OCI-LY1 (cell line): Measurements from ENCODE around the gene ANKMY1.

ENCODE experiments used
- H2AFZ ChIP-seq: fragments of 200-600 bp; sonication (generic), shearing (Covaris generic); 2 replicates; pipeline ENCODE4 v1.6.0; 2014; ENCODE audit warnings: antibody characterized with exemption, mild to moderate bottlenecking, low read length
- H3F3A ChIP-seq: fragments of 200-600 bp; sonication (generic), shearing (Covaris generic); 2 replicates; pipeline ENCODE4 v1.6.0; 2014; ENCODE audit warnings: mild to moderate bottlenecking, antibody characterized with exemption, low read length, moderate library complexity; ENCODE audit not compliant: insufficient read depth
- H3K27ac ChIP-seq: fragments of 200-600 bp; sonication (generic); 2 replicates; pipeline ENCODE4 v1.5.1; 2014; ENCODE audit warnings: low read length, mixed run types, mild to moderate bottlenecking, low read depth; ENCODE audit not compliant: poor library complexity, severe bottlenecking
- H3K27me3 ChIP-seq: fragments of 200-600 bp; sonication (generic); 2 replicates; pipeline ENCODE4 v1.6.0; 2014; ENCODE audit warnings: antibody characterized with exemption, mild to moderate bottlenecking, low read length, moderate library complexity; ENCODE audit not compliant: insufficient read depth
- H3K36me3 ChIP-seq: fragments of 200-600 bp; sonication (generic); 2 replicates; pipeline ENCODE4 v1.6.1; 2014; ENCODE audit warnings: mild to moderate bottlenecking, antibody characterized with exemption, low read length, moderate library complexity, mixed read lengths; ENCODE audit not compliant: insufficient read depth
- H3K4me1 ChIP-seq: fragments of 200-600 bp; sonication (generic); 2 replicates; pipeline ENCODE4 v1.5.1; 2014; ENCODE audit warnings: mild to moderate bottlenecking, low read length, moderate library complexity; ENCODE audit not compliant: insufficient read depth, severe bottlenecking
- H3K4me2 ChIP-seq: fragments of 200-600 bp; sonication (generic), shearing (Covaris generic); 2 replicates; pipeline ENCODE4 v1.6.1; 2014; ENCODE audit warnings: low read length
- H3K4me3 ChIP-seq: fragments of 200-600 bp; sonication (generic); 2 replicates; pipeline ENCODE4 v1.5.1; 2014; ENCODE audit warnings: low read length, low read depth, mild to moderate bottlenecking, mixed read lengths; ENCODE audit not compliant: poor library complexity, severe bottlenecking
- H3K79me2 ChIP-seq: fragments of 200-600 bp; shearing (Covaris generic); 2 replicates; pipeline ENCODE4 v1.6.1; 2016; ENCODE audit warnings: mixed run types, low read length, mixed read lengths; ENCODE audit not compliant: insufficient read depth
- H3K9ac ChIP-seq: fragments of 200-600 bp; sonication (generic), shearing (Covaris generic); 2 replicates; pipeline ENCODE4 v1.6.1; 2014; ENCODE audit warnings: mild to moderate bottlenecking, low read length, mixed read lengths
- H3K9me2 ChIP-seq: fragments of 200-600 bp; sonication (generic), shearing (Covaris generic); 2 replicates; pipeline ENCODE4 v1.6.1; 2014; ENCODE audit warnings: low read depth, mild to moderate bottlenecking, low read length, mixed read lengths
- H3K9me3 ChIP-seq: fragments of 200-600 bp; shearing (Covaris generic); 2 replicates; pipeline ENCODE4 v1.6.1; 2014; ENCODE audit warnings: low read length, mixed read lengths
- H4K20me1 ChIP-seq: fragments of 200-600 bp; sonication (generic), shearing (Covaris generic); 2 replicates; pipeline ENCODE4 v1.6.0; 2016; ENCODE audit warnings: mild to moderate bottlenecking, low read length; ENCODE audit not compliant: insufficient read depth
- CTCF ChIP-seq: fragments of 200-600 bp; sonication (generic), shearing (Covaris generic); IDR thresholded peaks from 2 replicates; pipeline ENCODE4 v1.5.1; 2017; ENCODE audit warnings: mild to moderate bottlenecking, antibody characterized with exemption, low read length, moderate library complexity, mixed read lengths
- EZH2 ChIP-seq: fragments of 200-600 bp; sonication (generic), shearing (Covaris generic); IDR thresholded peaks from 2 replicates; pipeline ENCODE4 v1.8.0; 2017; ENCODE audit warnings: borderline replicate concordance, mixed run types, mild to moderate bottlenecking, antibody characterized with exemption, low read length, moderate library complexity, mixed read lengths

ANKMY1 gene

GRCh38 chr2:240458900-240459391 lies 98.8 kb downstream of the ANKMY1 start:
- Histone ChIP-seq H3K4me1 (no peaks in the 10 kb centered on the region), H4K20me1 (no peaks in the 10 kb centered on the region), H3K36me3 (no peaks in the 10 kb centered on the region), H3K9me3 (no peaks in the 10 kb centered on the region), H3K79me2 (no peaks in the 10 kb centered on the region), H2AFZ (no peak overlapping the region), H3K9me2 (no peaks in the 10 kb centered on the region), H3K9ac (no peak overlapping the region), H3K4me2 (no peak overlapping the region), H3F3A (no peaks in the 10 kb centered on the region), H3K27me3 (no peaks in the 10 kb centered on the region), H3K27ac (no peak overlapping the region), H3K4me3 (no peak overlapping the region)
- no peak for TF ChIP-seq CTCF
- no peak for TF ChIP-seq EZH2

GRCh38 chr2:240458044-240458899 lies 99.5 kb downstream of the ANKMY1 start:
- H3K27me3 ChIP-seq = no peaks in the 10 kb centered on the region
- no peaks in the 10 kb centered on the region for H3K9me2 ChIP-seq
- no peak overlapping the region for H2AFZ ChIP-seq
- no peaks in the 10 kb centered on the region for H3K4me1 ChIP-seq
- H3K4me3 ChIP-seq = no peak overlapping the region
- no peaks in the 10 kb centered on the region for H3K9me3 ChIP-seq
- H3K9ac ChIP-seq = no peak overlapping the region
- no peaks in the 10 kb centered on the region for H4K20me1 ChIP-seq
- no peak overlapping the region for H3K4me2 ChIP-seq
- H3K36me3 ChIP-seq = no peaks in the 10 kb centered on the region
- no peak overlapping the region for H3K27ac ChIP-seq
- no peaks in the 10 kb centered on the region for H3K79me2 ChIP-seq
- H3F3A ChIP-seq = no peaks in the 10 kb centered on the region
- no peak for TF ChIP-seq CTCF
- no peak for TF ChIP-seq EZH2

- Histone ChIP-seq H3K4me3 (no peak overlapping the region), H3K27me3 (no peaks in the 10 kb centered on the region), H4K20me1 (no peaks in the 10 kb centered on the region), H3K9me2 (no peaks in the 10 kb centered on the region), H3K4me1 (no peaks in the 10 kb centered on the region), H3K79me2 (no peaks in the 10 kb centered on the region), H3K9ac (no peak overlapping the region), H3K9me3 (no peaks in the 10 kb centered on the region), H3F3A (no peaks in the 10 kb centered on the region), H2AFZ (no peak overlapping the region), H3K36me3 (no peaks in the 10 kb centered on the region), H3K27ac (no peak overlapping the region), H3K4me2 (no peak overlapping the region)
- TF ChIP-seq EZH2 (no peak), CTCF (no peak)
These were observed 100.4 kb downstream of the ANKMY1 start for GRCh38 chr2:240457223-240458043.
